HG03196 (cell line): ENCODE data around the gene GPR45.

Source experiments
- ATAC-seq: cut with Tn5 transposase; IDR thresholded peaks from one replicate; pipeline ENCODE4 v1.9.1; 2021; ENCODE audit not compliant: unreplicated experiment

Gene GPR45

GRCh38 chr2:105254531-105255210 is 13.1 kb downstream of the GPR45 start:
- no peak for ATAC-seq

GRCh38 chr2:105255979-105256378 is 14.4 kb downstream of the GPR45 start:
- ATAC-seq = no peak

DNA sequence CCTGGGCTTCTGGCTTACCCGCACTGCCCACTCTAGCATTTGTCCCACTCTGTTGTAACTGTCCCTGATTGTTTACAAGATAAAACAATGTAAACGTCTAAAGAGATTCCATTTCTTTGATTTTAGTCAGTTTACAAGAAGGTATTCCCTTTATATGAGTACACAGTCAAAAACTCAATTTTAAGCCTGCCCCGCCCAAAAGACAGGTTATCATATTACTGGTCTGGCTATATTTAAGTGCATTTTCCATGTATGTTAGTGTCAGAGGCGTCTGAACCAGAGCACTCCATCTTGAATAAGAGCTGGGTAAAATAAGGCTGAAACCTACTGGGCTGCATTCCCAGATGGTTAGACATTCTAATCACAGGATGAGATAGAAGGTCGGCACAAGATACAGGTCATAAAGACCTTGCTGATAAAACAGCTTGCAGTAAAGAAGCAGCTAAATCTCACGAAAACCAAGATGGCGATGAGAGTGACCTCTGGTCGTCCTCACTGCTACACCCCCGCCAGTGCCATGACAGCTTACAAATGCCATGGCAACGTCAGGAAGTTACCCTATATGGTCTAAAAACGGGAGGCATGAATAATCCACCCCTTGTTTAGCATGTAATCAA is 15.0 kb downstream of the GPR45 start:
- no peak for ATAC-seq

DNA sequence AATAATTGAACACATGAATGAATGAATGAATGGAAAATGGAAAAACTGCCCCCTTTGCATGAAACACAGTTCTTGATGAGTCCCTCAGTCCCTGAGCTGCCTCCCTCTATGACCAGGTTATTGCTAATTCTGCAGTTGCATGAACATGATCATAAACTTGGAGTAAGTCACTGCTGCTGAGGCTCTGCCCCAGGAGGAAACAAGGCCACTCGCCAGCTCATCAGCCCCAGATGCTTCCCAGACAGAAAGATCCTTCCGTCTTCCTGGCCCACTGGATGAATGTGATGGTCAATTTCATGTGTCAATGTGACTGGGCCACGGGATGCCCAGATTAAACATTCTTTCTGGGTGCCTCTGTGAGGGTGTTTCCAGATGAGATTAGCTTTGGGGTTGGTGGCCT is 16.4 kb downstream of the GPR45 start:
- no peak for ATAC-seq

DNA sequence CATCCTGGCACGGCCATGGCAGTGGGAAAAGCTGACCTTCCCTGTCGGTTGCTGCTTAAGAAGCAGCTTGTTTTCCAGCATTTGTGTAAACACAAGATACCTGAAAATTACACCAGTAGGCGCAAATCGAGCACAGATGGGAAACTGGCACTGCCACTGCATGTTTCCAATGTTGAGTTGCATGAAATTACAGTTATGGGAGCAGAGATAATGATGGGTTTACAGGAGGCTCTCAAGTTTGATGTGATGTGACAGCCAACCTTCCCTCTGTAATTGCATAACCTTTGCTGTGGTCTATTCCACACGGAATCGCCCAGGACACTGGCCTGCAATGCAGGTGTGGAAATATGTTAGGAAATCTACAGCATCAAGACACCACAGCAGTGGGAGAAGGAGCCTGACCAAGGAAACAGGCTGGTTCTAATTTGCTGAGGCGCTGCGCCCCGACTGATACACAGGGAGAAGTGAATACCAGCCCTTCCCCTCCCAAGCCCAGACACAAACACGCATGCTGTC is 17.4 kb downstream of the GPR45 start:
- ATAC-seq = no peak

DNA sequence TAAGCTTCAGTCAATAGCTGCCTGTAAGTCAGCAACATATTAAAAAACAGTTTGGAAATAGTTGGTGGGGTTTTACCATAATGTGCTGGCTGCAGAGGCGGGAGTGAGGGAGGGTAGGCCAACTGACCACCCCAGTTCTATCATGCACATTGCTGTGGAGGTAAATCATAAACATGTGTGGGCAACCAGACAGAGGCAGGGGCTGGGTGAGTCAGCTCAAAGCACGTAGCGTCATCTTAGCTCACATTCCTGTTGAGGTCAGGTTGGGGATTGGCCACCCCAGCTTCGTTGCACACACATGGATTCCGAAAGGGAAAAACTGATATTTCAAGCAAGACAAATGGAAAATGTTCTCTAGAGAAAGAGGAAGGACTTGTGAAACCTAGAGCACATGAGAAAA is 19.5 kb downstream of the GPR45 start:
- ATAC-seq = no peak

DNA sequence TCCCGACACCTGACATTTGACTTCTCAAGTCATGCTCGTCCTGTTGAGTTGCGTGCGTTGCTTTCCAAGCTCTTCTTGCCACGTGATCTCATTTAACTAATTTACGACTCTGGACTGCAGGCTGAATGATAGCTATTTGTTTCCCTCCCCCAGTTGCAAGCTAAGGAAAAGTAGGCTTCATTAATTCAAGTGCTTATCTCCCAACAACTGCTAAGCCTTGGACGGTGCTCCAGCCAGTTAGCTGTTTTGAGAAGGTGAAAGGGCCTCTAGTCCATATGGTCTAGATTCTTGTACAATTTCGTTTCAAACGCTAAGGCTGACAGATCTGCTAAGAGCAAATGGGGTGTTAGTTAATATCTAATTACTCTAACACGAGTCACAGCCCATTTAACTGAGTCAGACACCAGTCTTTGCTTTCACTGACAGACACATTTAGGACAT is 21.1 kb downstream of the GPR45 start:
- ATAC-seq = no peak

- ATAC-seq = no peak
These were observed 27.9 kb downstream of the GPR45 start for GRCh38 chr2:105269426-105269825.

DNA sequence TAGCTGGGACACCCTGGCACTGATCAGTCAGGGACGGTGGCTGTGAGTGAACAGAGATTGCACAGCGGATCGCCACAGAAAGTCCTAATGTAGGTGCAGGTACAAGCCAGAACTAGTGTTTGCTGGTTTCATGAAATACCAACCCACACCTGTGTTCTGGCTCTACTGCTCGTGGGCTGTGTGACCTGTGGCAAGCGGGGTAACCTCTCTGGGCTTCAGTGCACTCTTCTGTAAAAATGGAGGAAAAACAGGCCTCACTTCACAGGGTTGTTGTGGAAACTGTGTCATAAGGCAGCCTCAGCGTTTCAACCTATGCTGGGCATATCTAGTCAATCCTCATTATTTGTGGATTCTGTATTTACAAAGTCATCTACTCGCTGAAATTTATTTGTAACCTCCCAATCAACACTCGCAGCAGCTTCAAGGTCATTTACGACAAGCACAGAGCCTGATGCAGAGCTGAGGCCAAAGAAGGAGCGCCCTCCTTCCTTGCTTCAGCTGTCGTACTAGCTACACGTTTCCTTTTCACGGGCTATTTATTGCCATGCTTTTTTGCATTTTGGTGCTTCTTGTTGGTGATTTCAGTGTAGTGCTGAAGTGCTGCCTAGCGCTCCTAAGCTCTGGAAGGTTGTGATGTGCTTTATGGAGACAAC is 30.0 kb downstream of the GPR45 start:
- no peak for ATAC-seq

GRCh38 chr2:105272176-105272575 is 30.6 kb downstream of the GPR45 start:
- no peak for ATAC-seq

- no peak for ATAC-seq
These were observed 32.5 kb downstream of the GPR45 start for GRCh38 chr2:105274046-105274445.

- ATAC-seq = no peak
These were observed 37.1 kb downstream of the GPR45 start for GRCh38 chr2:105278654-105279053.

DNA sequence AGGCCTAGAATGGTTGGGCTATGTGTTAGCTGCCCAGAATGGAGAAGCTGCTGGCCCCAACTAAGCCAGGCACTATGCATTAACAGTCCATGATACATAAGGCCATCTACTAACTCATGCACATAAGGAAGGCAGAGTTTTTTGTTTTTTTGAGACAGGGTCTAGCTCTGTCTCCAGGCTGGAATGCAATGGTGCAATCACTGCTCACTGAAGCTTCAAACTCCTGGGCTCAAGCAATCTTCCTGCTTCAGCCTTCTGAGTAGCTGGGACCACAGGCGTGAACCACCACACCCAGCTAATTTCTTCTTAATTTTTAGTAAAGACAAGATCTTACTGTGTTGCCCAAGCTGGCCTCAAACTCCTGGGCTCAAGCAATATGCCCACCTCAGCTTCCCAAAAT is 37.6 kb downstream of the GPR45 start:
- no peak for ATAC-seq

- no peak for ATAC-seq
These were observed 38.7 kb downstream of the GPR45 start for GRCh38 chr2:105280281-105280680.

- ATAC-seq = no peak
These were observed 42.0 kb downstream of the GPR45 start for GRCh38 chr2:105283532-105283931.

GRCh38 chr2:105287692-105288091 is 46.1 kb downstream of the GPR45 start:
- no peak for ATAC-seq

DNA sequence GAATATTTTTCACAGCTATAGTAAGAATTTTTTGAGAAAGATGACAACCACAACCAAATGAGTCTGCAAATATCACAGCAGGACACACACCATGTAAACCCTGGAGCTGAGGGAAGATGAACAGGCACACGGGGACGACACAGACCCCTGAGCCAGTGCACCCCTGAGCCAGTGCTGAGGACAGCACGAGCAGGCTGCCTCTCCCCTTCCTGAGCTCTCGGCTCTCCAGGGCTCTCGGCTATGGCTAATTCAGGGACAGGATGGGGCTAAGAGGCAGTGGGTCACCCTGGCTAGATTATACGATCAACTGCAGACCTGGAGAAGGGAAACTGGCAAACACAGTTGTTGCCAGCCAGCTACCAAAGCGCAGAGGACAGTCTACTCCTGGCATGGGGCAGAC is 46.6 kb downstream of the GPR45 start:
- ATAC-seq = no peak

DNA sequence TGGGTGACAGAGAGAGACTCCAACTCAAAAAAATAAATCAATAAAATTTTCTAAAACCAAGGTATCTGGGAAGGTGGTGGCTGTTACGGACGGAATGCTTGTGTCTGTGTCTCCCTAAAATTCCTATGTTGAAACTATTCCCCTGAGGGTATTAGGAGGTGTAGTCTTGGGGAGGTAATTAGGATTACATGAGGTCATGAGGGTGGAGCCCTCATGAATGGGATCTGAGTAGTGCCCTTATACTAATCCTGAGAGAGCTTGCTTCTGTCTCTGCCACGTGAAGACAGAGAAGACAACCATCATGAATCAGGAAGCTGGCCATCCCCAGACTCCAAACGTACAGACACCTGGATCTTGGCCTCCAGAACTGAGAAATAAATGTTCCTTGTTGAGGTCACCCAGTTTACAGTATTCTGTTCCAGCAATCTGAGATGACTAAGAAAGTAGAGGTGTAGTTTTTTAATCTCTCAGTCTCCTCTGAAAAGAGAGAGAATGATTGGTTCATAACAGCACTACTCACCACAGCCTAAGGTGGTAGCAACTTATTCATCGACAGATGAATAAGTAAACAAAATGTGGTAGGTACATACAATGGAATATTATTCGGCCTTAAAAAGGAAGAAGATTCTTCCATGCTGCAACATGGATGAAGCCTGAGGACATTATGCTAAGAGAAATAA is 49.6 kb downstream of the GPR45 start:
- ATAC-seq = no peak

GRCh38 chr2:105291981-105292380 is 50.4 kb downstream of the GPR45 start:
- ATAC-seq = no peak
